CD4-positive, alpha-beta T cell treated with Interleukin-17A for 1 hour (primary cell): ENCODE measurements around the gene CSH1.

Source experiments
- DNase-seq: peaks from one replicate; pipeline ENCODE4 v3.0.0-alpha.2; 2020

The CSH1 gene

DNA sequence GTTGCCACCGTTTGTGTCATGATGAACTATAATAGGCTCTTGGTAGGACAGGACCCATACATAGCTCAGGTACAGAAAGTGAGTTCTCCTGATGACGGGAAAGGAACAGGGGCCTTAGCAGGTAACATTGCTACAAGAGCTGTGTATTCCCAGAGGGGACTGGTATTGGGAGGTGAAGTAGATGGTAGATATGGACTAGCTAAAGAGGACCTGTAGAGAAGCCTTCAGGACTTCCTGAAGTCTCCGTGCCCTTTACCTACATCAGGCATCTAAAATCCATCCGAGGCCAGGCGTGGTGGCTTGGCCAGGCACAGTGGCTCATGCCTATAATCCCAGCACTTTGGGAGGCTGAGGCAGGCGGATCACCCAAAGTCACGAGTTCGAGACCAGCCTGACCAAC lies 41.2 kb downstream of the CSH1 start:
- no peak for DNase-seq

GRCh38 chr17:63854709-63855108 lies 41.7 kb downstream of the CSH1 start:
- no peak for DNase-seq

DNA sequence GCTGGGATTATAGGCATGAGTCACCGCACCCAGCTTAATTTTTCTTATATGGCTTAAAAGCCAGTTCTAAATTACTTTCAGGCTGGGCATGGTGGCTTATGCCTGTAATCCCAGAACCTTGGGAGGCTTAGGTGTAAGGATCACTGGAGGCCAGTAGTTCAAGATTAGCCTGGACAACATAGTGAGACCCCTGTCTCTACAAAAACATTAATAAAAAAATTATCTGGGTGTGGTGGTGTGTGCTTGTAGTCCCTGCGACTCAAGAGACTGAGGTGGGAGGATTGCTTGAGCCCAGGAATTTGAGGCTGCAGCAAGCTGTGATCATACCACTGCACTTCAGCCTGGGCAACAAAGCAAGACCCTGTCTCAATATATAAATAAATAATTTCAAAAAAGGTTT lies 43.1 kb downstream of the CSH1 start:
- DNase-seq = no peak

DNA sequence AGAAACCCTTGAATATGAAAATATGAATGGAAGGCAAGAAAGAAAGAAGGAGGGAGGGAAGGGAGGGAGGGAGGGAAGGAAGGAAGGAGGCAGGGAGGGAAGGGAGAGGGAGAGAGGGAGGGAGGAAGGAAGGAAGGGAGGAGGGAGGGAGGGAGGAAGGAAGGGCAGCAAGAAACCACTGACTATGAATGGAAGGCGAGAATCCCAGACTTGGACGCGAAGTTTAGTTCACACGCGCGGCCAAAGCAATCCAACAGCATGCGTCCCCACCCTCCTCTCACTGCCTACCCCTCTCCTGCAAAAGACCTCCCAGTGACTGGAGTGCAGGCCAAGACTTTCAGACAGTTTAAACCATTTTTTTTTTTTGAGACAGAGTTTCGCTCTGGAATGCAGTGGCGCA lies 46.0 kb downstream of the CSH1 start:
- DNase-seq = no peak

DNA sequence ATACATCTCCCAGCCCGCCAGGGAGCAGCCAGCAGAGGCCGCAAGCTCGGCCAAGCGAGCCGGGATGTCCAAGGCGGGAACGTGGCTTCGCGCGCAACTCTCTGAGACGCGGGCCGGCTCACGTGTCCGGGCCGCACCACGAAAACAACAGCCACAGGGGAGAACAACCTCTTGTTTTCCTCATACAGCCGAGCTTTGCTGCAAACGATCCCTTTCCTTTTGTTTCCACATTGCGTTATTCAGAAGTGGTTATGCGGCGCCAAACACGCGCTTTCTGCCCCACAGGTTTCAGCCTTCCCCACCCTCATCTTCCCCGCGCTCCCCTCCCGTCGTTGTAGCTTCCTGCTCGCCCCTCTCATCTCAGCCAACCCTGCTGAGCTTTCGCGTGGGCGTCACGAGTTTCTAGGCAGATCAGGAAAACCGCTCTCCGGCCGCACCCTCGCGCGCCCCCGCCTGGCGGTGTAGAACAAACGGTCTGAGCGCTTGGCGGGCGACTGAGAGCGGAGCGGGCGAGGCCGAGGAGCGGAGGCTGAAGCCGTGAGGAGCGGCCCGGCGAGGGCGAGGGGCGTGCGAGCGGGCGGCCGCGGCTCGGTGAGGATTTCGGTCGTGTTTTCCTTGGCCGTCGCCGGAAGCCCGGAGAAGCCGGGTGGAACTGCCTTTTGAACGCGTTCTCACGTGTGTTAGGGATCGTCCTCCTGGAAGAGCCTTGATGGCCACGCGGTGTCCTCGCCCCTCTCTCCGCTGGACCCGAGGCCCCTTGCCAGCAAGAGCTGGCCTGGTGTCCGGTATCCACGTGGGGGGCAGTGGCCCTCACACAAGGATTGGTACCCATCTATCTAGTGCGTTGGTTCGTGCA lies 47.3 kb downstream of the CSH1 start:
- peak; percentile 95 for DNase-seq

DNA sequence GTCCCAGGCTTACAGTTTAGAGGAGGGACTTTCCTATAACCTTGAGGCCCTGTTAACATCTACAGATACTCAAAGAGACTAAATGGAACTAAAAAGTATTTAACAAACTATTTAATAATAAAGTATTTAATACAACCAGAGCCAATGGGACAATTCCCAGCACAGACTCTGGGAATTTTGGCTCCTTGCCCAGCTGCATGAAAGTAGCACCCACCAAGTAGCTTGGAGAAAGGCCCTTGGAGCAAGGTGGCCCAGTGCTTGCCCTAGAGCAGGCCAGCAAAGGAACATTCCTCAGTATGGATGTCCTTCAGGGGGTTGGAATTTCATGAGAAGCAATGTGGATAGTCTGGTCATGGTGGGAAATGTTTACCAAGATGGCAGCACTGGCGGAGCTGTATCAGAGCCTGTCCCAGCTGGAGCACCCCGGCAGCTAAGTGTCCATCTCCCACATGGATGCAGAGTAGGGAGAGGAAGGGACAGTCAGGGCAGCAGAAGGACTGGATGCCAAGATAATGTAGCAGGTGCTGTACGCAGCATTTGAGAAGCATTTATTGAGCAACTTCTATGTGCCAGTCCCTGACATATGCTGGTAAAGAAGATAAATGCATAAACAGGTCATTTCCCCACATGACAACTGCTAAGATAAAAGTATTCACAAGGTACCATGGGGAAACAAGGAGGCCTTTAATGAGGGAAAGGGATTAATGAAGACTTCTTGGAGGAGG lies 48.7 kb downstream of the CSH1 start:
- DNase-seq = no peak

DNA sequence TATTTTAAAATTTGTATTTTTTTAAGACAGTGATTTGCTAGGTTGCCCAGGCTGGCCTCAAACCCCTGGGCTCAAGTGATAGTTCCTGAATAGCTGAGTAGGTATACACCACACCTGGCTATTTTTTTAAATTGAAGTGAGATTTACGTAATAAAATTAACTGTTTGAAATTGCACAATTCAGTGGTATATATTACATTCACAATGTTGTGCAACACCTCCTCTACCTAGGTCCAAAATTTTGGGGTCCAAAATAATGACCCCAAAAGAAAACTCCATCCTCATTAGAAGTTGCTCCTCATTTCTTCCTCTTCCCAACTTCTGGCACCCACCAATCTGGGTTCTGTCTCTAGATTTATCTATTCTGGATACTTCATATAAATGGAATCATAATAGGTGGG lies 50.9 kb downstream of the CSH1 start:
- no peak for DNase-seq
